Right lobe of liver (tissue), 4 donors: Measurements from ENCODE around the gene WDR90.

ENCODE experiments used
- CTCF ChIP-seq, 4 donors: fragments of 200-600 bp in 3 of 4; fragments of 450-650 bp in 1 of 4; IDR thresholded peaks; one replicate each; pipeline versions ENCODE4 v1.5.1 to v1.8.0; 2016 to 2022; ENCODE audit warnings: antibody characterized with exemption in 4 of 4, mild to moderate bottlenecking in 2 of 4
- POLR2A ChIP-seq: fragments of 450-650 bp; IDR thresholded peaks from one replicate; pipeline ENCODE4 v1.6.1; 2017; ENCODE audit warnings: antibody characterized with exemption, mild to moderate bottlenecking
- donor health status: DM: no; HTN: no; CAD: no.
- donor health status: DM: no; HTN: no; CAD: no.
- donor health status: DM: no; HTN: yes; CAD: no.

- TF ChIP-seq CTCF (IDR thresholded peaks at IDR 0.05): no peak
- TF ChIP-seq POLR2A: no peak
Observed at GRCh38 chr16:637081-638018, 11.8 kb upstream of the WDR90 start.
